OCI-M1 (cell line): Measurements from ENCODE around the gene KCNK17.

Experiments
- DNase-seq: peaks from one replicate; lab custom pipeline; 2025; lab: John Stamatoyannopoulos, UW

Gene KCNK17

GRCh38 chr6:39266782-39267355, 47.4 kb downstream of the KCNK17 start:
- DNase-seq = no peak

- DNase-seq = no peak
These were observed 47.8 kb downstream of the KCNK17 start for GRCh38 chr6:39266375-39266774.

- peak; percentile 64 for DNase-seq
These were observed 50.7 kb downstream of the KCNK17 start for GRCh38 chr6:39263303-39264037.

GRCh38 chr6:39261751-39262150, 52.5 kb downstream of the KCNK17 start:
- DNase-seq = no peak

GRCh38 chr6:39260953-39261352, 53.3 kb downstream of the KCNK17 start:
- no peak for DNase-seq

GRCh38 chr6:39260456-39260855, 53.8 kb downstream of the KCNK17 start:
- no peak for DNase-seq

- DNase-seq = no peak
These were observed 57.8 kb downstream of the KCNK17 start for GRCh38 chr6:39256294-39256940.

- DNase-seq = no peak
These were observed 59.2 kb downstream of the KCNK17 start for GRCh38 chr6:39254999-39255535.

GRCh38 chr6:39251406-39251805, 62.8 kb downstream of the KCNK17 start:
- no peak for DNase-seq

- no peak for DNase-seq
These were observed 63.7 kb downstream of the KCNK17 start for GRCh38 chr6:39250507-39250906.

- DNase-seq = no peak
These were observed 64.9 kb downstream of the KCNK17 start for GRCh38 chr6:39249278-39249677.
